Heart left ventricle (tissue), 13 donors: Measurements from ENCODE around the gene SRP72.

Experiments used
- CTCF ChIP-seq, 12 donors: fragments of 200-600 bp; sonication (generic) in 4 of 12; IDR thresholded peaks; one replicate each; pipeline versions ENCODE4 v1.5.0 to v1.8.0; 2018 to 2022; ENCODE audit warnings: antibody characterized with exemption in 12 of 12, mild to moderate bottlenecking in 5 of 12
- POLR2A ChIP-seq, 2 donors: fragments of 450-650 bp; IDR thresholded peaks; one replicate each; pipeline ENCODE4 v1.6.1; 2017; ENCODE audit warnings: antibody characterized with exemption in 2 of 2, mild to moderate bottlenecking in 2 of 2, moderate library complexity in 2 of 2
- donor health status: ischemic (EF 13 %, LVEDD 7.1; RV severe dilation, severe dysfunction).
- donor health status: DM: no; HTN: yes; CAD: no.
- donor health status: DM: no; HTN: no; CAD: no.
- donor health status: ischemic (EF 25% LVEDD 6.9; RV normal size, moderate dysfunction).
- donor health status: ischemic (EF 25% LVEDD 5.7; RV mildly dilated, moderate dysfunction).
- donor health status: ischemic (EF 35%, LVEDD 5.7; RV mildly dilated, moderate dysfunction).
- donor health status: nonischemic (EF 11% LVEDD 7.7; RV severe dilation, severe dysfunction).
- donor health status: DM: yes; HTN: yes; CAD: no.
- donor health status: PGD.
- donor health status: ischemic (EF 29% LVEDD 5.4; RV normal size, mild dysfunction).
- donor health status: nonischemic (EF 23%, LVEDD 6.1; RV moderate dilation, normal function).

DNA sequence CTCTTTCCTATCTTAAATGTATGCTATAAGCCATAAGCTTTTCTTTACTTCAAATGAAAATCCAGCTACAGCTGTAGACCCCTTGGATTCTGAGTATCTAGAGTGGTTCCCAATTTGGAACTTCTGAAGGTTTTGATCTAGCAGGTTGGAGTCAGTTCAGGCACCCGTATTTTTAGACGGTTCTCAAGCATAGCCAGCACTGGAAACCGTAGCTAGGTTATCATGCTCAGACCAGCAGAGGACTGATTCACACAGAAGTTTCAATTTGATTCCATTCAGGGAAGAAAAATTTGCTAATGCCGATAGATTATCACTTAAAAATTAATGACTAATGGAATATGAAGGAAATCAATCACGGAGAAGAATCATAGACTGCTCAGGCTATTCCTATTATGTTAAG, 43.2 kb upstream of the SRP72 start:
- TF ChIP-seq CTCF (IDR thresholded peaks at IDR 0.05) (no peak), POLR2A (IDR thresholded peaks at IDR 0.05) (no peak)
